Measurements from ENCODE around the gene BMERB1.

DNA sequence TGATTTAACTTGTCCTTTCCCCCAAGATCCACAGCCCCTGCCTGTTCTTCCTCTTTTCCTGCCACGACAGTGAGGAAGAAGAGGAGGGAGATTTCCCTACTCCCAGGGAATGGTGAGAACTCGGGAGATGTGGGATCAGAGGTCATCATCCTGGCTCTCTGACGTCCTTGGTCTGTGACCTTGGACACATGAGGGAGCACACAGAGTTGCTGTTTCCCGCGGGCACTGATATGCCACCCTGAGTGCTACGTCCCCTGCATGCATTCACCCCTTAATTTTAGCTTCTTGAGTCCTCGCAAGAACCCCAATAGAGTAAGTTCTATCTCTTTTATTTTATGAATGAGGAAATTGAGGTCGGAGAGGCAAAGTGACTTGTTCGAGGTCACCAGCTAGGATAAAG lies 85.4 kb downstream of the BMERB1 start:
- TF ChIP-seq ZNF317 (CRISPR knock-in tag; IDR thresholded peaks at IDR 0.05; ENCODE audit: borderline replicate concordance, low read depth) (no peak), MYBL2 (CRISPR knock-in tag; IDR thresholded peaks at IDR 0.05) (no peak), NR2C2 (CRISPR knock-in tag; IDR thresholded peaks at IDR 0.05) (no peak)
- TF ChIP-seq, protein P1, sequence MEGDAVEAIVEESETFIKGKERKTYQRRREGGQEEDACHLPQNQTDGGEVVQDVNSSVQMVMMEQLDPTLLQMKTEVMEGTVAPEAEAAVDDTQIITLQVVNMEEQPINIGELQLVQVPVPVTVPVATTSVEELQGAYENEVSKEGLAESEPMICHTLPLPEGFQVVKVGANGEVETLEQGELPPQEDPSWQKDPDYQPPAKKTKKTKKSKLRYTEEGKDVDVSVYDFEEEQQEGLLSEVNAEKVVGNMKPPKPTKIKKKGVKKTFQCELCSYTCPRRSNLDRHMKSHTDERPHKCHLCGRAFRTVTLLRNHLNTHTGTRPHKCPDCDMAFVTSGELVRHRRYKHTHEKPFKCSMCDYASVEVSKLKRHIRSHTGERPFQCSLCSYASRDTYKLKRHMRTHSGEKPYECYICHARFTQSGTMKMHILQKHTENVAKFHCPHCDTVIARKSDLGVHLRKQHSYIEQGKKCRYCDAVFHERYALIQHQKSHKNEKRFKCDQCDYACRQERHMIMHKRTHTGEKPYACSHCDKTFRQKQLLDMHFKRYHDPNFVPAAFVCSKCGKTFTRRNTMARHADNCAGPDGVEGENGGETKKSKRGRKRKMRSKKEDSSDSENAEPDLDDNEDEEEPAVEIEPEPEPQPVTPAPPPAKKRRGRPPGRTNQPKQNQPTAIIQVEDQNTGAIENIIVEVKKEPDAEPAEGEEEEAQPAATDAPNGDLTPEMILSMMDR (IDR thresholded peaks at IDR 0.05), result no peak
- TF ChIP-seq, protein P2, sequence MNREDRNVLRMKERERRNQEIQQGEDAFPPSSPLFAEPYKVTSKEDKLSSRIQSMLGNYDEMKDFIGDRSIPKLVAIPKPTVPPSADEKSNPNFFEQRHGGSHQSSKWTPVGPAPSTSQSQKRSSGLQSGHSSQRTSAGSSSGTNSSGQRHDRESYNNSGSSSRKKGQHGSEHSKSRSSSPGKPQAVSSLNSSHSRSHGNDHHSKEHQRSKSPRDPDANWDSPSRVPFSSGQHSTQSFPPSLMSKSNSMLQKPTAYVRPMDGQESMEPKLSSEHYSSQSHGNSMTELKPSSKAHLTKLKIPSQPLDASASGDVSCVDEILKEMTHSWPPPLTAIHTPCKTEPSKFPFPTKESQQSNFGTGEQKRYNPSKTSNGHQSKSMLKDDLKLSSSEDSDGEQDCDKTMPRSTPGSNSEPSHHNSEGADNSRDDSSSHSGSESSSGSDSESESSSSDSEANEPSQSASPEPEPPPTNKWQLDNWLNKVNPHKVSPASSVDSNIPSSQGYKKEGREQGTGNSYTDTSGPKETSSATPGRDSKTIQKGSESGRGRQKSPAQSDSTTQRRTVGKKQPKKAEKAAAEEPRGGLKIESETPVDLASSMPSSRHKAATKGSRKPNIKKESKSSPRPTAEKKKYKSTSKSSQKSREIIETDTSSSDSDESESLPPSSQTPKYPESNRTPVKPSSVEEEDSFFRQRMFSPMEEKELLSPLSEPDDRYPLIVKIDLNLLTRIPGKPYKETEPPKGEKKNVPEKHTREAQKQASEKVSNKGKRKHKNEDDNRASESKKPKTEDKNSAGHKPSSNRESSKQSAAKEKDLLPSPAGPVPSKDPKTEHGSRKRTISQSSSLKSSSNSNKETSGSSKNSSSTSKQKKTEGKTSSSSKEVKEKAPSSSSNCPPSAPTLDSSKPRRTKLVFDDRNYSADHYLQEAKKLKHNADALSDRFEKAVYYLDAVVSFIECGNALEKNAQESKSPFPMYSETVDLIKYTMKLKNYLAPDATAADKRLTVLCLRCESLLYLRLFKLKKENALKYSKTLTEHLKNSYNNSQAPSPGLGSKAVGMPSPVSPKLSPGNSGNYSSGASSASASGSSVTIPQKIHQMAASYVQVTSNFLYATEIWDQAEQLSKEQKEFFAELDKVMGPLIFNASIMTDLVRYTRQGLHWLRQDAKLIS (CRISPR knock-in tag; IDR thresholded peaks at IDR 0.05; ENCODE audit: borderline replicate concordance), result no peak
